MM.1S (cell line): Measurements from ENCODE around the gene SLC32A1.

ENCODE experiments used
- EZH2 ChIP-seq: fragments of 300-600 bp; sonication (generic); optimal IDR thresholded peaks from 2 replicates; pipeline ENCODE3; 2017; ENCODE audit warnings: low read depth, mild to moderate bottlenecking, antibody characterized with exemption, low read length, mixed read lengths
- TF ChIP-seq, protein P1 (sequence below): fragments of 300-600 bp; sonication (generic); IDR thresholded peaks from 2 replicates; pipeline ENCODE4 v1.5.1; 2016; ENCODE audit warnings: antibody characterized with exemption, low read length, mixed read lengths

DNA sequence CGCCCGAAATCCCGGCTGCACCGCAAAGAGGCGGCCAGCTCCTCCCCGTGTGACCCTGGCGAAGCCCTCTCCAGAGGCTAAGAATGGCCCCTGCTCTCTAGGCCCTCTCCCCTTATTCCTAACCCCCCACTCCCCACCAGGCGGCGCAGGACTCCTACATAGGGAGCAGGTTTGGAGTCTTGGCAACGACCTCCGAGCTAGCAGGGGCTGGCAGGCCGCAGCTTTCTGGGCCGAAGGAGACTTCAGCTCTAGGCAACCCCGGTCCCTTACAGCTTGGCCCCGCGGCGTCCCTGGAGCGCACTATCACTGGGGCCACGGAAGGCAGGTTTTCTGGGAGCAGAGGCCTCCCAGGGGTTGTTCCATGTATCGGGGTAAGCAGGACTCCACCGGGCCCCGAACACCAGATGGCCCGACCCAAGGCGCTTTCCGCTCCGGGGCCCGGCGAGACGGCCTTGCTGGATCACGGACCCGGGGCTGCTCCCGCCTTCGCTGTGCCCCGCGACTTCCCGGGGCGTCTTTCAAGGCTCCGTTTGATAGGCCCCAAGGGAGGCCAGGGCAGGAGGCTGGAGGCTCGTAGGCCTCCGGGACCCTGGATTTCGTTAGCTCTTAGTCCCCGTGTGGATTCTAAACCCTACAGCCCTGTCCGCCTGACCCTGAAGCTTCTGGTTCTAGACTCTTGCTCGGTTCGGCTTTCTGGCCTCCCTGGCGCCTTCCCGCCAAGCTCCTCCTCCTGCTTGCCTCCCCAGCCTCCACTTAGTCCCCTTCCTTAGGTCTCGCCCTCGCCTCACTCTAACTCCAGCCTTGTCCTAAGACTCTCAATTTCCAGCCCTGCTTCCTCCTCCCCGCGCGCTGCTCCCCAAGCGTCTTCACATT, 1.9 kb downstream of the SLC32A1 start:
- TF ChIP-seq, protein P1, sequence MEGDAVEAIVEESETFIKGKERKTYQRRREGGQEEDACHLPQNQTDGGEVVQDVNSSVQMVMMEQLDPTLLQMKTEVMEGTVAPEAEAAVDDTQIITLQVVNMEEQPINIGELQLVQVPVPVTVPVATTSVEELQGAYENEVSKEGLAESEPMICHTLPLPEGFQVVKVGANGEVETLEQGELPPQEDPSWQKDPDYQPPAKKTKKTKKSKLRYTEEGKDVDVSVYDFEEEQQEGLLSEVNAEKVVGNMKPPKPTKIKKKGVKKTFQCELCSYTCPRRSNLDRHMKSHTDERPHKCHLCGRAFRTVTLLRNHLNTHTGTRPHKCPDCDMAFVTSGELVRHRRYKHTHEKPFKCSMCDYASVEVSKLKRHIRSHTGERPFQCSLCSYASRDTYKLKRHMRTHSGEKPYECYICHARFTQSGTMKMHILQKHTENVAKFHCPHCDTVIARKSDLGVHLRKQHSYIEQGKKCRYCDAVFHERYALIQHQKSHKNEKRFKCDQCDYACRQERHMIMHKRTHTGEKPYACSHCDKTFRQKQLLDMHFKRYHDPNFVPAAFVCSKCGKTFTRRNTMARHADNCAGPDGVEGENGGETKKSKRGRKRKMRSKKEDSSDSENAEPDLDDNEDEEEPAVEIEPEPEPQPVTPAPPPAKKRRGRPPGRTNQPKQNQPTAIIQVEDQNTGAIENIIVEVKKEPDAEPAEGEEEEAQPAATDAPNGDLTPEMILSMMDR: peak; percentile 48
- TF ChIP-seq EZH2: no peak
